Measurements from ENCODE around the gene RALBP1.
"Not testable (repeated sequence)": the region's sequence is repeated elsewhere in the genome, so short reads cannot be mapped to it uniquely, and the experiment has no call there.

The RALBP1 gene

DNA sequence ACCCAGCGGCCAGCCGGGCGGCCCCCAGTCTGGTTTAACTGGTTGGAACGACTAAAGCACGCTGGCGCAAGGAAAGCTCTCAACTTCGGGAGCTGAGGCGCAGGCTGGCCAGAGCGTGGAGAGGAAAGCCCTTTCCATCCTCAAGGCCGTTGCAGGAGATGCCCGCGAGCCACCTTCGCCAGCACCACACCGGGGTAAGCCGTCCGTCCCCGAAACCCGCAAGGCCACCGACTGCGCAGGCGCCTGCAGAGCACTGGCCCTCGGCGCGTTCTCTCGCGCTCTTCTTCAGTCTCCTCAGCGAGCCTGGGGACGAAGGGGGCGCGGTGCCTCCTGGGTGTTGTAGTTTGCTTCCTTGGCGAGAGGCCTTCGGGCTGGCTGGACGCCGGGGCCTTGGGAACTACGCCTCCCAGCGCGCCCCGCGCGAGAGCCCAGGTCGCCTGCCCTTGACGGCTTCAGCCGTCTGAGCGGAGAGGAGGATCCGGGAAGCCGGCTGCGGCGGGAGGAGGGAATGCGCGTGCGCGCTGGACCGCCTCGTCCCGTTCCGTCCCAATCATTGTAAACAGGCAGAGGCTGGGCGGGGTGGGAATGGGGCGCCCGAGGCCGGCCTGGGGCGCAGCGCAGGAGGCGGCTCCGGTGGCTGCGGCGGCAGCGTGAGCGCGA is at the start of gene RALBP1:
TSS of gene RALBP1 (plus strand) at position 531 of the 660 bp plus-strand sequence. CDS start 37,533 bp downstream, outside the sequence.
- peak within 1 kb of the TSS; percentile 90 for H3K9ac ChIP-seq (ENCODE audit: insufficient read length)
- DNase-seq (ENCODE audit: low read depth, low spot score) = peak; percentile 94
- H3K4me3 ChIP-seq = peak within 1 kb of the TSS; percentile 99
- H3K27ac ChIP-seq = peak within 1 kb of the TSS; percentile 76
- H3K9me3 ChIP-seq (ENCODE audit: low read depth, low read length) = no peaks in the 10 kb centered on the region
- no peaks in the 10 kb centered on the region; the same call in 1 of the 2 replicates for H3K36me3 ChIP-seq (ENCODE audit: insufficient read depth, low read length)
- TF ChIP-seq POLR2AphosphoS5 (IDR thresholded peaks at IDR 0.05; ENCODE audit: borderline replicate concordance, low read depth, low read length) (peak; percentile 96), FOXP2 (optimal IDR thresholded peaks at IDR 0.05; ENCODE audit: control extremely low read depth, extremely low read length, insufficient read depth) (peak; percentile 95), EZH2 (IDR thresholded peaks at IDR 0.05) (no peak)

DNA sequence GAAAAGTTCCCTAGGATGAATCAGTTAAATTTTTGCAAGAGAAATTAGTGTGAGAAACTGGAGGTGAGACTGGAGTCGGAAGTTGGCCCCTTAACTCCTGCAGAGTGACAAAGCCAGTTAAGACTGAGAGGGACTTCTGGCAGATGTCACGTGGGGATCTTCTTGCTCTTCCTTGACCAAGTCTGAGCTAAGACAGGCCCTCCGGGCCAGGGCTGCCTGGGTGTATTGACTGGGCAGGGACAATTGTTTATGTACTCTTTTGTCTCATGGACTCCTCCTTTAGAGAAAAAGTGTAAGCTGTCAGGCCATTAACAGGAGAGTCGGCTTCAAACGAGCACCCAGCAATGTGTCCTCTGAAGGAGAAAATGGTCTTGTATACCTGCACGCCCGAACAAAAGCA is 48.6 kb upstream of the RALBP1 start:
- TF ChIP-seq FOXP2 (optimal IDR thresholded peaks at IDR 0.05; ENCODE audit: control extremely low read depth, extremely low read length, insufficient read depth) (no peak), EZH2 (IDR thresholded peaks at IDR 0.05) (no peak), POLR2AphosphoS5 (IDR thresholded peaks at IDR 0.05; ENCODE audit: borderline replicate concordance, low read depth, low read length) (no peak)

GRCh38 chr18:9428301-9428706 is 47.0 kb upstream of the RALBP1 start:
- DNase-seq (ENCODE audit: low read depth, low spot score) = no peak

More for the DNA sequence above, 48.6 kb upstream of the RALBP1 start:
- H3K9ac ChIP-seq (ENCODE audit: insufficient read length) = no peak overlapping the region
- H3K9me3 ChIP-seq (ENCODE audit: low read depth, low read length) = no peaks in the 10 kb centered on the region
- H3K4me3 ChIP-seq = no peak overlapping the region
- no peak for DNase-seq (ENCODE audit: low read depth, low spot score)
- H3K27ac ChIP-seq = no peak overlapping the region
- no peaks in the 10 kb centered on the region for H3K36me3 ChIP-seq (ENCODE audit: insufficient read depth, low read length)

GRCh38 chr18:9428862-9429661 is 46.3 kb upstream of the RALBP1 start:
- H3K9me3 ChIP-seq (ENCODE audit: low read depth, low read length) = no peaks in the 10 kb centered on the region
- H3K9ac ChIP-seq (ENCODE audit: insufficient read length) = no peak overlapping the region
- no peak for TF ChIP-seq FOXP2 (optimal IDR thresholded peaks at IDR 0.05; ENCODE audit: control extremely low read depth, extremely low read length, insufficient read depth)
- TF ChIP-seq EZH2 (IDR thresholded peaks at IDR 0.05) = no peak
- H3K4me3 ChIP-seq = no peak overlapping the region
- H3K36me3 ChIP-seq (ENCODE audit: insufficient read depth, low read length) = no peaks in the 10 kb centered on the region
- no peak for DNase-seq (ENCODE audit: low read depth, low spot score)
- H3K27ac ChIP-seq = no peak overlapping the region

More at GRCh38 chr18:9428301-9428706, 47.0 kb upstream of the RALBP1 start:
- no peaks in the 10 kb centered on the region for H3K36me3 ChIP-seq (ENCODE audit: insufficient read depth, low read length)
- H3K9me3 ChIP-seq (ENCODE audit: low read depth, low read length) = no peaks in the 10 kb centered on the region
- H3K27ac ChIP-seq = no peak overlapping the region
- TF ChIP-seq POLR2AphosphoS5 (IDR thresholded peaks at IDR 0.05; ENCODE audit: borderline replicate concordance, low read depth, low read length) = no peak
- TF ChIP-seq FOXP2 (optimal IDR thresholded peaks at IDR 0.05; ENCODE audit: control extremely low read depth, extremely low read length, insufficient read depth) = no peak
- TF ChIP-seq EZH2 (IDR thresholded peaks at IDR 0.05) = no peak
- H3K4me3 ChIP-seq = no peak overlapping the region
- H3K9ac ChIP-seq (ENCODE audit: insufficient read length) = no peak overlapping the region

DNA sequence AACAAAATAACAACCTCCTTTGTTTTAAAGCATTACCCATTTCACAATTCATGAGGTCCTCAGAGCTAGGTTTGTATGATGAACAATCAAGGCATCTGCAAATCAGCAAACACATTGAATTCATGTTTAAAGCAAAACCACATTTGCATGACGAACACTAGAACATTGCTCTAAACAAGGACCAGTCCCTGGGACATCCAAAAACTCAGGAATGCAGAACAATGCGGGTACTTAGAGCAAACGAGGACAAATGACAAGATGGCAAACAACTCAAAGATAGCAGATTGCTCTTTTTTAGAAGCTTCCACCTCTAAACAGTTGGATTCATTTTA is 45.7 kb upstream of the RALBP1 start:
- Histone ChIP-seq H3K36me3 (ENCODE audit: insufficient read depth, low read length) (no peaks in the 10 kb centered on the region), H3K27ac (no peak overlapping the region), H3K9me3 (ENCODE audit: low read depth, low read length) (no peaks in the 10 kb centered on the region), H3K9ac (ENCODE audit: insufficient read length) (no peak overlapping the region), H3K4me3 (no peak overlapping the region)
- DNase-seq (ENCODE audit: low read depth, low spot score) = no peak
- TF ChIP-seq FOXP2 (optimal IDR thresholded peaks at IDR 0.05; ENCODE audit: control extremely low read depth, extremely low read length, insufficient read depth) (no peak), POLR2AphosphoS5 (IDR thresholded peaks at IDR 0.05; ENCODE audit: borderline replicate concordance, low read depth, low read length) (no peak), EZH2 (IDR thresholded peaks at IDR 0.05) (no peak)

DNA sequence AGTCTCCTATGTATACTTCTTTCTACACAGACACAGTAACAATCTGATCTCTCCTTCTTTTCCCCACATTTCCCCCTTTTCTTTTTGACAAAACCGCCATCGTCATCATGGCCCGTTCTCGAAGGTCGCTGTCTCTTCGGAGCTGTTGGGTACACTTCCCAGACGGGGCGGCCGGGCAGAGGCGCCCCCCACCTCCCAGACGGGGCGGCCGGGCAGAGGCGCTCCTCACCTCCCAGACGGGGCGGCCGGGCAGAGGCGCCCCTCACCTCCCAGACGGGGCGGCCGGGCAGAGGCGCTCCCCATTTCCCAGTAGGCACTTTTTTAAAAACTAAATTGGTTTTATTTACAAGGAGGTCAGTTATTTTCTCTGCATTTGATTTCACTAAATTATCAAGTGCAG is 45.0 kb upstream of the RALBP1 start:
- H3K27ac ChIP-seq; H3K9me3 ChIP-seq (ENCODE audit: low read depth, low read length); H3K9ac ChIP-seq (ENCODE audit: insufficient read length); DNase-seq (ENCODE audit: low read depth, low spot score); H3K36me3 ChIP-seq (ENCODE audit: insufficient read depth, low read length); H3K4me3 ChIP-seq: not testable (repeated sequence)

DNA sequence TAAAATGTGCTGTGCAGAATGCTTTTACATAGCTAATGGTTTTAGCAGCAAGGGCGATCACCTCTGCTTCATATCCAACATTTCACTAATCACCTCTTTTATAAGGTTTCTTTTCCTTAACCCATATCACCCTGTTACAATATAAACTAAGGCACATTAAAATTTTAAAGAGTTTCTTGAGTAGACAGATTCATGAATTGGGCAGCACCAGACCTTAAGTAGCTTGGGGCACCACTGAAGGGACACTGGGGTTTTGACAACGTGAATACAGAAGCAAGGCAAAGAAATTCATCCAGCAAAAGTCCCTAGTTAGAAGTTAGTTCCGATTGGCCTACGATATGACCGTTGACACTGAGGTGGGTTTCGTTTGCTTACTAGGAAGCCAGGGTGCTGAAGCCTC is 44.0 kb upstream of the RALBP1 start:
- DNase-seq (ENCODE audit: low read depth, low spot score) = no peak
- no peak overlapping the region for H3K27ac ChIP-seq
- no peak overlapping the region for H3K4me3 ChIP-seq
- no peak overlapping the region for H3K9ac ChIP-seq (ENCODE audit: insufficient read length)
- no peaks in the 10 kb centered on the region for H3K9me3 ChIP-seq (ENCODE audit: low read depth, low read length)
- no peaks in the 10 kb centered on the region for H3K36me3 ChIP-seq (ENCODE audit: insufficient read depth, low read length)
- TF ChIP-seq EZH2 (IDR thresholded peaks at IDR 0.05) (no peak), FOXP2 (optimal IDR thresholded peaks at IDR 0.05; ENCODE audit: control extremely low read depth, extremely low read length, insufficient read depth) (no peak), POLR2AphosphoS5 (IDR thresholded peaks at IDR 0.05; ENCODE audit: borderline replicate concordance, low read depth, low read length) (no peak)

GRCh38 chr18:9433122-9433521 is 42.2 kb upstream of the RALBP1 start:
- not testable (repeated sequence) for DNase-seq (ENCODE audit: low read depth, low spot score); H3K9me3 ChIP-seq (ENCODE audit: low read depth, low read length); H3K27ac ChIP-seq; H3K36me3 ChIP-seq (ENCODE audit: insufficient read depth, low read length); H3K4me3 ChIP-seq; H3K9ac ChIP-seq (ENCODE audit: insufficient read length)

DNA sequence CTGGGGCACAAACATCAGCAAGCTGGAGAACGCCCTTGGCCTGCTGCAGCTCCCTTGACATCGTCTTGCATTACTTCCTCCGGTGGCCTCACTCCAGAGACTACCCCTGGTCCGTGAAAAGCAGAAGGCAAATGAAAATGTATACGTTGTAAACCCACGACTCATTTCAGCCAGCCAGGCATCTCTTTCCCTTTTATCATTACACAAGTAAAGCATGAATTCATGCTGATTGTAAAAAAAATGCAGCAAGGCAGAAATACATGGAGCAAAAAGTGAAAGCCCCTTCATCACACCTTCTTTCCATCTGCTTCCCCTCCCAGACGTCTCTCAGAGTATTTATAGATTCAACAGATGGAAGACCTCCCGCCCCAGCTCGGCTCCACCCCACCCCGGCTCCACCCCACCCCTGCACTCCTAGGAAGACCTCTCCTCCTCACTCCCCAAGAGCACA is 41.6 kb upstream of the RALBP1 start:
- Histone ChIP-seq H3K36me3 (ENCODE audit: insufficient read depth, low read length) (no peaks in the 10 kb centered on the region), H3K4me3 (no peak overlapping the region), H3K9ac (ENCODE audit: insufficient read length) (no peak overlapping the region), H3K27ac (no peak overlapping the region), H3K9me3 (ENCODE audit: low read depth, low read length) (no peaks in the 10 kb centered on the region)
- TF ChIP-seq POLR2AphosphoS5 (IDR thresholded peaks at IDR 0.05; ENCODE audit: borderline replicate concordance, low read depth, low read length) (no peak), FOXP2 (optimal IDR thresholded peaks at IDR 0.05; ENCODE audit: control extremely low read depth, extremely low read length, insufficient read depth) (no peak), EZH2 (IDR thresholded peaks at IDR 0.05) (no peak)
- no peak for DNase-seq (ENCODE audit: low read depth, low spot score)

Measured in SK-N-MC (cell line).